ENCODE measurements around the gene MRPL10.
A peak's percentile ranks its signal among the peaks of the same experiment; 100 is the strongest.

Gene MRPL10

DNA sequence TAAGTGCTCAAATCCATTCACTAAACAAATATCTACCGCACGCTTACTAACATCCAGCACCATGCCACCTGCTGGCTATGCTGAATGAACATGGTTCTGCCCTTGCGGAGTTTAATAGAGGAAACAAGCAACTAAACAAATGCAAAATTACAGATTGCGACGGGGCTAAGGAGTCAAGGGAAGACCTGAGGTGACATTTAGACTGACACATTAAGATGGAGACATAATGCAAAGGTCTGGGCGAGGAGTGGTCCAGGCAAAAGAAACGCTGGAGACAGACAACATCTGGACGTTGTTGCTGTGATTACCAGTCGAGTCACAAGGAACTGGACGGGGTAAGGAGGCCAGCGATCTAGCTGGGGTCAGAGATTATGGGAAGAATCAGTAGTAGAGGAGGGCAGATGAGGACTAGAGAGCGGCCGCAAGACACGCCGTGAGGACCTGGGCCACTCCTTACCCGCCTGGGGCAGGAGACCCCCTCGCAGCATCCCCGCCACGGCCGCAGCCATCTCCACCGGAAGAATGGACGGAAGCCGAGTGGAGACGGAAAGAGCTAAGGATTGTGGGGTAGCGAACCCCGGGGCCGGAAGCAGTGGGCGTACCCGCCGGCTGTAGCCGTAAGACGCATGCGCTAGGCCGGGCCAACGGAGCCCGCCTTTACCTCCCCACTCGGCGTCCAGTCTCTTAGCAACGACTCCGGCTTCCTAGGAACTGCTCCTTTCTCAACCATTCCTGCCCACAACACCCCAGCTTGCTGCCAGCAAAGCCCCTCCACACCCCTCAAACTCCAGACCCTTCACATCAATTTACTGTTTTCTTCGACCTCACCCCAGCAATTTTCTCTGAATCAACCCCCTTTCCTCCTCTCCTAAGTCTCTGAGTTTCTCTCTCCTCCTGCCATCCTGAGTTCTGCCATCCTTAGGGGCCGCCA, at the start of gene MRPL10, which contains the start of gene LRRC46:
Gene MRPL10, minus strand, starts transcription at position 539 of the 931 bp plus-strand sequence. Its CDS starts 30 bp downstream, at position 509.
Gene LRRC46, plus strand, starts transcription at position 668 of the 931 bp plus-strand sequence. CDS start 320 bp downstream, outside the sequence.
- peak; percentile 95 for DNase-seq

DNA sequence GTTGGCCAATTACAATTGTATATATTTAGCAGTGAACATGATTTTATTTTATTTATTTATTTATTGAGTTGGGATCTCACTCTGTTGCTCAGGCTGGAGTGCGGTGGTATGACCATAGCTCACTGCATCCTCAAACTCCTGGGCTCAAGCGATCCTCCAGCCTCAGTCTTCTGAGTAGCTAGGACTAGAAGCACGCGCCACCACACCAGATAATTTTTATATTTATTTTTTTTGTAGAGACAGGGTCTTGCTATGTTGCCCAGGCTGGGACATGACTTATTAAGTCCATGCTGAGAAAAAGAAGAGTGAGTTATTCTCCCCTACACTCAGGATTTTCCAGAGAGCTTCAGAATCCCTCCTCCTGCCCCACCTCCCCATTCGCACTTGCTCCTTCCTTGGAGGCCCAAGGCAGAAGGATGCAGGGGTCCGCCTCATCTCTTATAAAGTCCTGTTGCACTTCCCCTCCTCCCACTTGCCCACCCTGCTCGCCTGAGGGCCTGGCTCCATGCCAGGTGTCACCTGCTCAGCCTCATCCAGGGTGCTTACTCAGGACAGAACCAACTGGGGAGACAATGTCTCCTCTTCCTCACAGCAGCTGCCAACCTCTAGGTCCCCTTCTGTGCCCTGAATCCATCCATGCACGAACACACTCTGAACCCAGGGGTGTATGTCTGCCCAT, 48.6 kb upstream of the MRPL10 start:
- DNase-seq = no peak

DNA sequence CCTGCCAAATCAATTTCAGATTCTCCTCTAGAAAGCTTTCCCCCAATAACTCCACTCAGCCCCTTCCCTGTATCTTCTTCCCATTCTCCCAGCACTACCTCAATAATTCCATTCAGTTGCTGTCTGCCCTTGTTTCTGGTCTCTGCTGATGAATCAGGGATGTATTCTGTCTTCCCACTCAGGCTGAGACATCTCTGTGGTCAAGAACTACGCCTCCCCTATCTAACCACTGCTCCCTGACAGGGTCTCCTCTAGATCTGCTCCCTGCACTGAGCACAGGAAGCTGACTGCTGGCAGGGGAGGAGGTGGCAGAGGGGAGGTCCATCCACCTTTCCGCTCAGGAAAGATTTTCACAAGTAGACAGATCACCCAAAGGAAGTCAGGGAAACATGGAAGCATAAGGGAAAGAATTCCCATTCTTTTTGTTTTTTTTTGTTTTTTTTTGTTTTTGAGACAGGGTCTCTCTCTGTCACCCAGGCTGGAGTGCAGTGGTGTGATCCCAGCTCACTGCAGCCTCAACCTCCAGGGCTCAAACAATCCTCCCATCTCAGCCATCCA, 47.8 kb upstream of the MRPL10 start:
- DNase-seq = peak; percentile 40

DNA sequence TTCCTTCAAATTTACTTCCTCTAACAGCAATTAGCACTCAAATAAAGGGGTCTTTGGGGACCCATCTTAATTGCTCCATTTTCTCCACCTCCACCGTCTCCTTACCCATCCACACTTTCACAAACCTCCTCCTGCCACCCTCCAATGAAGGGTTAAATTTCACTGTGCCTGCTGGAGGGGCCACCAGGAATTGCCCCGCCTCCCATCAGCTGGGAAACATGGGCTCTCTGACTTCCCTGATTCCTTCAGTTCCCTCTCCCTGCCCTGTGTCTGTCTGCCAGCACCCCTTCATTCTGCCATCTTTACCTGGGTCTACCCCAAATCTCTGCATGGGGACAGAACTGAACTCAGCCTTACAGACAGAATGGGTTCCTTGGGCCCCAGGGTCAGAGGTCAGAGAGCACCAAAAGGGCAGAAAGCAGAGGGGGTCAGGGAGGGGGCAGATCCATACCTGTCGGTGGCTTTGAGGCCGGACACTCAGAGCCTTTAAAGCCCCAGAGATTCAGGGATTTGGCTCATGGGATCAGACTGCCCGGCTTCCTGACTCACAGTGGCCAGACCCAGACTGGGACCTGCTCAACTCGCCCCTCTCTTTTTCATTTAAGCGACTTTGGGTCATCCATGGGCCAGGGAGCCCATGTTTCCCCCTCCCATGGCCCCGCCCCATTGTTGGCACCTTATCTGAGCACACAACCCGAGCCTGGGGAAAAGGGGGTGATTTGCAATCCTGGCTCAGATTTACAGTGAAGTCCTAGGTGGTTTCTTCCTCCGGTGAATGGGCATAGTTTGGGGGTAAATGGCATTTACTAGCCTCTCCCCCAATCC, 47.1 kb upstream of the MRPL10 start:
- no peak for DNase-seq

DNA sequence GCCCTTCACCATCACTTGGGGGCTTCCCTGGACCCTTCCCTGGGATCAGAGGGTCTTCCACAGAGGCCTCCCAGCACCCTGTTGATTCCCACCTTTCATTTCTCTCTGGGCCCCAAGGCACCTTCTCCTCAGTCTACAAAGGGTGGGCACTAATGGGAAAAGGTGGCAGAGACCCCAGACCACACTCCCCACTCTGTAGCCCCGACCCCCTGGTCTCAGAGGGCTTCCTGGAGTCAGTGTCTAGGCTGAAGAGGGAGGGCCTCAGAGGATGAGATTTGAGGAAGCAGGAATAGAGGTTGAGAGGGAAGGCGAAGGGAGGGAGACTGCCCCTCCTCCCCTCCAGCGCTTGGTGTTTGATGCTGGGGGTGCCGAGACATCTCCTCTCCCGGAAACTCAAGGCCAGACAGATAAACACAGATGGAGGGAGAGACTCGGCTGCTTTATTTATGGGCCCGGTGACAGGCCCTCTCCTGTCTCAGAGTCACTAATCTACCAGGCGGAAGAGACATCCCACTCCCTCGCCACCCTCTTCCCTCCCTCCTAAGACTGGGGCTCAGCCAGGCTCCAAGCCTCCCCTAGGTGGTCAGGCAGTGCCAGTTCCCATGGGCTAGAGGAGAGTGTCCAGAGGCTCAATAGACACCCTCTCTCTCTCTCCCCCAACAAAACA, 46.2 kb upstream of the MRPL10 start:
- no peak for DNase-seq

DNA sequence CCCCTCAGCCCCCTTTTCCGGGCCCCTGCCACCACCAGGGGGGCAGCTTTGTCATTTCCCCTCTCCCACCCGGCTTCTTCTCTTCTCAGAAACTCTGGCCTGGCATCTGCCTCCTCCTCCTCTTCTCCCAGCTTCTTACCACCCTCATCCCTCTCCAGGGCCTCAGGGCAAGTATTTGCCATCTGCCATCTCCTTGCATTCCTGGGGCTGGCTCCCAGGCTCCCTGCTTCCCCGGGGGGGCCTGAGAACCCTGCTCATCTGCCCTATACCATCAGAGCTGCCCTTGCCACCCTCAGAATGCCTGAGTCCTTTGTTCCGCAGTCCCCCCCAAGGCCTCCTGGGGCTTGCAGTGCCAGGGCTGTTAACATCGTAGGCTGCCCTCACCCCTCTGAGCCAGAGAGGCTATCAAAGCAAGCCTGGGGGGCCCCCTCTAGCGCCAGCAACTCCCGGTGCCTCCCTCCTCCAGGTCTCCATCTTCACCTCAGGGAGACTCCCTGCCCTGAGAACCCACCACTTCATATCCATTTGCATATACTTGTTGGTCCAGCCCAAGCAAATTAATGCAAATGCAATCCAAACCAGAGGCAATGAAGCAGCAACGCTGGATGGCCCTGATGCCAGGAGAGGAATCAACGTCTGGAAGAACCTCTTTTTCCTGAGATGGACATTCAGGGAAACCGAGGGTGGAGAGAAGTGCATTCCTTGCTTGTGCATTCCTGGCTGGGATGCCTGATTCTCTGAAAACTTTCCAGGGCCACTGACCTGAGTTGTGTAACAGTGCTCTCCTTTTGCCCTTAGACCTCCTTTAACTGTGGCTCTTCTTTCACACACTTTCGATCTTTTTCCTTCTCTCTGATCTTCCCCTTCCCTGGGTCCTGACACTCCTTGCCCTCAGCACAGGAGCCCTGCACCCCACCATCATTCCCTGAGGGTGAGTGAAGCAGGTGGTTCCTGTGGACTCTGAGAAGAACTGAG, 44.0 kb upstream of the MRPL10 start:
- no peak for DNase-seq

DNA sequence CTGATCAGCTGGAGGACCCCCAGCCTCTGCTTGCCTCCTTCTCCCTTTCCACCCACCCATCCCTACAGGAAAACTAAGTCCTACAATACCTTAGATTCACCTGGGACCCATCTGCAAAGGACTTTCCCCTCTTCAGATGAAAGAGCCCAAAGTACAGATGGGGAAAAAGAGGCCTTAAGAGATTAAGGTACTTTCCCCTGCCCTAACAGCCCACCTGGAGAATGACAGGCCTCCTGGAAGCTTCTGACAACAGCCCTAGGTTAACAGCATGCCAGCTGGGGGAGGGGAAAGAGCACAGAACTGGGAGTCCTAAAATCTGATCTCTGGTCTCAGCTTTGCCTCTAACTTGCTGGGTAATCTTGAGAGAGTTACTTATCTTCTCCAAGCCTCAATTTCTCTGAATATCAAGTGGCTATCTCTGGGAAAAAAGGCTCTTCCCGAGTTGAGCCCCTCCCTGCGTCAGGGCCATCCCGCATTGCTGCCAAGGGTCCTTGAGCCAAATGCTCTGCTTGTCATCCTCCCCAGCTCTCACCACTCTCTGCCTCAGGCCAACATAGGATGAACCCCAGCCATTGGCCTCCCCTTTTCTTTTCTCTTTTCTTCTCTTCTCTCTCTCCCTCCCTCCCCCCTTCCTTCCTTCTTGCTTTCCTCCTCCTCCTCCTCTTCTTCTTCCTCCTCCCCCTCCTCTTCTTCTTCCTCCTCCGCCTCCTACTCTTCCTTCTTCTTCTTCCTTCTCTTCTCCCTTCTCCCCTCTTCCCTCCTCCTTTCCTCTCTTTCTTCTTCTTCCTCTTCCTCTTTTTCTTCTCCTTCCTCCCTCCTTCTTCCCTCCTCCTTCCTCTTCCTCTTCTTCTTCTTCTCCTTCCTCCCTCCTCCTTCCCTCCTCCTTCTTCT, 42.1 kb upstream of the MRPL10 start:
- DNase-seq = no peak

DNA sequence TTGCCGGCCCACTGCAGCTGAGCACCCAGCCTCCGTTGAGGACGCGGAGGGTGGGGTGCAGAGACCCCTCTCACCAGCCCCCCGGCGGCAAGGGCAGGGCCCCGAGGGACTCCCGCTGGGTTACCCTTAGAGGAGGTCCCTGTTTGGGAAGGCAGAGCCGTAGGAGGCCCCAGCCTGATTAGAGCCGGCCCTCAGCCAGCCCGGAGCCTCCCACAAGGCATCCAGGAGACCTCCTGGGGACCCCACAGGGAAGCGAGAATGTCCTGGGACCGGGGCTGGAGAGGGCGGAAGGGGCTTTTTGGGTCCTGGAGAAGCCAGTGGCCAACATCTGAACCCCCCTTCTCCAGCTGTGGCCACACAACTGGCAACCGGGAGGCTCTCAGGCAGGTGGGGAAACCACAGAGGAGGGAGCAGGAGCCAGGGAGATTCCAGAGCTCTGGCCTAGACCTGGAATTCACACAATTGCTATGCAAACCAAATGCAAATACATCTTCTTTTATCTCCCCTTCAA, 41.4 kb upstream of the MRPL10 start:
- no peak for DNase-seq

DNA sequence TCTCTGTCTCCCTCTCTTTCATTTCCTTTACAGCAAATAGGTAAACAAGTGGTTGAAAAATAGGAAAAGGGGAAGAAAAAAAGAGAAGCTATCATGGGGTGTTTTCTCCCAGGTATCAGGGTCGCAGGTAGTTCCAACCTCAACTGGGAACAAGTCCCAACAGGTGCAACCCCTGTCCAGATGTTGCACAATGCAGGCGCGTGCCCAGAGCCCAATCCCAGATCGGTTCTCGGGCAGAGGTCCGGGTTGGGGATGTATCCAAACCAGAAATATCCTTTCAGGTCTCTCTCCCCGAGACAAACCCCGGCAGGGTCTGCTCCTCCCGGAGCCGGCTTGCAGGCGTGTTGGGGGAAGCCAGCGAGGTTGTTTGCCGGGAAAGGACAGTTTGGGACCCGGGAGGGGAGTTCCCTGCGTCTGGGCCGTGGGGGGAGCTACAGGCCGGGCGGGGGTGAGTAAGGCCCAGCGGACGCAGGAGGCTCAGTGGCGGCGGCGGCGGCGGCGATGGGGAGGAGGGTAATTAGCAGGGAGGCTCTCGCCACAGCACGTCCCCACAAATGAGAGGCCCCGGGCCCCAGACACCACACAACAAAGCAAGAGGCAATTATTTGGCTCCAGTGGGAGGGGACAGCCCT, 40.8 kb upstream of the MRPL10 start:
- DNase-seq = peak; percentile 77

DNA sequence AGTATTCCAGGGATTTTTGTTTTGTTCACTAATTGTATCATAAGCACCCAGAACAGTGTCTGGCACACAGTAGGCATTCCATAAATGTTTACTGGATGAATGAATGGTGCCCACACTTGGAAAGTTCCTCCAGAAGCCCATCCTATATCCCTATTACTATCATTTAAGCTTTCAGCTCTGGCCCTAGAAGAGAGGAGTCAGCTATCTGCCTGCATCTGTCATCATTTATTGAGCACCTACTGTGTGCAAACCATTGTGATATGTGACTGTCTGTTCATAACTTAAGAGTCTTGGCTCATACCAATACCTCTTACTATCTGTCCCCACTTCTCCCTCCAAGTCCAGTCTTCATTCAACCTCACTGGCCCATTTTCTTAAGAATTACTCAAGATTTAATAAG, 39.7 kb upstream of the MRPL10 start:
- no peak for DNase-seq

DNA sequence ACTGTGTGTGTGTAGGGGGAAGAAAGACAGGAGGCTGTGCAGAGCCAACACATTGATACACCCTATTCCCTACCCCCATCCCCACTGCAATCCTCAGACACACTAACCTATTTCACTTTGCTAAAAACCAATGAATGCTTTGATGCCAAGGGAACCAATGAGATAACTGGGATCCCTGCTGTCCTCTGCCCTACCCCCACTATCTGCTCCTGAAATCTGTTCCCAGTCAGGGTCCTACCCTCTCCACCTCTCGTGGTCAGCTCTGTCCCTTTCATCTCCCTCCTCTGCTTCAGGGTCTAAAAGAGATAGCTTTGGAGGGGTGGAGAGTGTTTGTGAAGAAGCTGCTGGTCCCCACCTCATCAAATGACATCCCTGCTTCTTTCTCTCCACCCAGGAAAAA, 38.7 kb upstream of the MRPL10 start:
- DNase-seq = no peak

DNA sequence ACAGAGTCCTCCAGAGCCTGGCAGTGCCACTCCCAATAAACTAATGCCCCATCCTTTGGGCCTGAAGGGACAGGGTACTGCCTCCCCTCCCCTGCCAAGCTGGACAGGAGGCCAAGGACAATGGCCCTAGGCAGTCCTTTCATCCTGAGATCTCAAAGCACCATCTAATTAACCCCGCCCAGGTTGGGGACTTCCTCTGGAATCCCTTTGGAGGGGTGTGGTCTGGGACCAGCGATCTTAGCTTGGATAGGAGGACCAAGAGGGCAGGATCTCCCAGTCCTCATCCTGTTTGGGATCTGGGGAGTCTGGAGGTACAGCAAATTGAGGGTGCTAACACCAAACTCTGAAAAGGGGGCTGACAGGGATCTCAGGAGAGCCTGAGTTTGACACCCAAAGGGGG, 37.8 kb upstream of the MRPL10 start:
- no peak for DNase-seq

DNA sequence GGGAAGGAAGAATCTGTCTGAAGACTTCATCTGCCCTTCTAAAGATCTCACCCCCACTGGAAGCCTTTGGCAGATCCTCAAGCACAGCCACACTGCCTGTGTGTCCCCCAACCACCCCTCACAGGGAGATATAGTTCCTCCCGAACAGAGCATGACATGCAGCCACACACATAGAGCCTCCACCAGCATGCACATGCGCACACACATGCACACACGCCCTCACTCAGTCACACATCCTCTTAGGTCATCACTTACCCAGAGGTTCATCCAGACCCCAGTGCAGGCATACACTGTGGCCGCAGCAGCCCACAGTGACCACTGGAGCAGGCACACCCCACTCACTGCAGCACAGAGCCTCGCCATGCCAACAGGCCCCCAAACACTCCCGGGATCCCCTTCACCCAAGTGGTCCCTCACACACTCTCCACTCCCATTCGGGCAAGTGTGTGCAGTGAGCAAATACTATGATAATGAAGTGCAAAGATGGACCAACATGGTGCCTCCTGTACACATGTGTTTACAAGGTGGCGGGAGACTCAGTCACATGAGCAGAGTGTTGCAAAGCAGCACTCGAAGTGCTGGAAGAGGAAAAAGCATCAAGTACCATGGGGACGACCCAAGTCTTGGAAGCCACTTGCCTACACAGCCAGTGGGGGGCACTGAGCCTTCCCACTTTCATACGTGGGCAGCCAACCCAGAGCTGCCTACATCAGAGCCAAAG, 36.6 kb upstream of the MRPL10 start:
- no peak for DNase-seq

DNA sequence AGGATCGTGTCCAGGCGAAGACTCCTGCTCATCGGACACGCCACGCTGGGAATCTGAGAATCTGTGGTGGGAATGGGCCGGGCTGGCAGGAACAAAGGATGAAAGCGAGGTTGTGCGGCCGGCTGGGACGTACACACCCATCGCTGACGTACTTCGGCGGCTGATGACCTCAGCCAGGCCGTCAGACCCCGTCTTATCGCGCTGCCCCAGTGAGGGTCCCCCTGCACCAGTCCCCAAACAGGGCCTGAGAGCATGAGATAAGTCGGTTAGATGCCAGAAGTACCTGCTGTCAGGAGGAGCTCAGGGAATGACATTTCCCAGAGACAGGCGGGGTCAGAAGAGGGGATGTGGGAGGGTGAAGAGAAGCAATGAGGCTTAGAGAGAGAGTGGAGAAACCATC, 35.6 kb upstream of the MRPL10 start:
- no peak for DNase-seq

DNA sequence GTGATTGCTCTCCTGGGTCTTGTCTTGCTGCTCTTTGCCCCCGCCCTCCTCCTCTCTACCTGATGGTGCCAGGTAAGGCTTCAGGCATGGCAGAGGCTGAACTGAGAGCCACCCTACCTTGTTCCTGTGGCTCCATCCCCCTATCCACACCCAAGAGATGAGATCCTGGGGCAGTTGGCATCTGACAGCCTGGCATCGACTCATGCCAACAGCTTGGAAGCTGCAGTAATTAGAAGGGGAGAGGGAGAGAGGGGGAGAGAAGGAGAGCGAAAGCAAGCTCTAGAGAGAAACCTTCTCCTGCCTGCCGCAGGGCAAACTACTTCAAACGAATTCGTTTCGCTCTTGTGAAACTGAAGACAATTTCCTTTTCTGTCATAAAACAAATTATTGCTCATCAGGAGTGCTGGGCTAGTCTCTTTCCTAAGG, 33.5 kb upstream of the MRPL10 start:
- peak; percentile 19 for DNase-seq

DNA sequence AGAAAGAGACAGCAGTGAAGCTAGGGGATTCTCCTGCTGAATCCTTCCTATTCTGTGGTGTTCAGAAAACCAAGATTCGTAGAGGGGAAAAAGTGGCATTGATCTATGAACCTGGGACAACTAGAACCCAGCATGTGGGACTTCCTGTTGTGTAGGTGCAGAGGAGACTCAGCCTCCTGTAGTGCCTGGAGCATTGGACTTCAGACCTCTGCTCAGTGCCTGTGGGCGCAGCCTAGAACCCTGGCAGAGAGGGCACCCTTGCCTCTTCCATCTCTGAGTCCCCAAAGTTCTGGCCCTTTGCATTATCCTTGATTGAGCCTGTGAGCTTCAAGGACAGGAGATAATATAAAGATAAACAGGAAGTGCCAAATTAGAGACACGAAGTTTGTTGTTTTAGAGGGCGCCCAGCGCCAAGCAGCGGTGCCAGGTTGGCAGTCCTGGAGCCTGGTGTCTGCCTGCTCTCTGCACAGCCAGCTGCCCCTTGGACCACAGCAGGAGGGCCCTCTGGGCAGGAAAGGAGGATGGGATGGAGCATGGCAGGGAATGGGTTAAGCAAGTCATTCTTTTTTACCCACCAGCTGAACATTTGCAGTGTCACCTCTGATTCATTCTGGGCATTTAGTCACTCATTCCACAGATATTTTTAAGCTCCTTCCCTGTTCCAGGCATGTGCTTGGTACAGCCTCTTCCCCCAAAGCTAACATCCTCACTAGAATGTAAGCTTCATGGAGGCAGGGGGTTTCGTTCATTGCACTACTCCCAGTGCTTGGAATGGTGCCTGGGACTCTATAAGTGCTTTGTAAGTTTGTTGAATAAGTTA, 31.5 kb upstream of the MRPL10 start:
- DNase-seq = peak; percentile 51

DNA sequence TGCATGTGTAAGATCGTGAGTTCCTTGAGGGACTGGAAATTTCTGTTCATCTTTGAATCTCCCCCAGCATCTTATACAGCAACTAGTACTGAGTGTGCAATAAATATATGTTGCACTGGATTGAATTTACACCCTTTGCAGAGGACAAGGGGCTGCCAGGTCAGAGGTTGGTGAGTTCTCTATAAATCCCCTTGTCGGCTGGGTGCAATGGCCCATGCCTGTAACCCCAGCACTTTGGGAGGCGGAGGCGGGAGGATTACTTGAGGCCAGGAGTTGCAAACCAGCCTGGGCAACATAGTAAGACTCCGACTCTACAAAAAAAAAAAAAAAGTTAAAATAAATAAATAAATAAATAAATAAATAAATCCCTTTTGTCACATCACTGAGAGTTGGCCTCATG, 29.0 kb upstream of the MRPL10 start:
- no peak for DNase-seq
